NCI-H2081 (cell line): Measurements from ENCODE around the gene PLP2.
"Not testable (repeated sequence)": the region's sequence is repeated elsewhere in the genome, so short reads cannot be mapped to it uniquely, and the experiment has no call there.

Experiments used
- DNase-seq, 2 experiments: peaks; one replicate each; lab custom pipeline; 2025; lab: John Stamatoyannopoulos, UW

The PLP2 gene

GRCh38 chrX:49171752-49172279 is at the start of gene PLP2:
Gene PLP2, plus strand, starts transcription at chrX:49171898. Its CDS starts 103 bp downstream, at chrX:49172001.
- peak; percentile 40 to 60 for DNase-seq

DNA sequence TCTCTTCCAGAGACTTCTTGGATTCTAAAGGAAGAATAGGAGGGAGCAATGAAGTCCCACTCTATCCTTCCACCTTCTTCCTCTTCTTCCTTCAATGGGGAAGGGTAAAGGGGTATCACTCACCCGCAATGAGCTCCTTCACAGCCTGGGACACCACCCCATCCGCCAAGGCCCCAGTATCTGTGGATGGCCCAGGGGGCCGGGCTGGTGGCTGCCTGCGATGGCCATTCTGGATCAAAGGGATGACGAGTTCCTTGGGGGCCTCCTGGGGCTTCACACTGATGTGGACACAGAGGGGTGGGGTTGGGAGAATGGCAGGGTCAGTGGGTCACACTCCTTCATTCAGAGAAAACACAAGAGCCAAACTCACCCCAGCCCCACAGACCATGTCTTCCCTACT is 49.2 kb upstream of the PLP2 start:
- DNase-seq, result no peak

DNA sequence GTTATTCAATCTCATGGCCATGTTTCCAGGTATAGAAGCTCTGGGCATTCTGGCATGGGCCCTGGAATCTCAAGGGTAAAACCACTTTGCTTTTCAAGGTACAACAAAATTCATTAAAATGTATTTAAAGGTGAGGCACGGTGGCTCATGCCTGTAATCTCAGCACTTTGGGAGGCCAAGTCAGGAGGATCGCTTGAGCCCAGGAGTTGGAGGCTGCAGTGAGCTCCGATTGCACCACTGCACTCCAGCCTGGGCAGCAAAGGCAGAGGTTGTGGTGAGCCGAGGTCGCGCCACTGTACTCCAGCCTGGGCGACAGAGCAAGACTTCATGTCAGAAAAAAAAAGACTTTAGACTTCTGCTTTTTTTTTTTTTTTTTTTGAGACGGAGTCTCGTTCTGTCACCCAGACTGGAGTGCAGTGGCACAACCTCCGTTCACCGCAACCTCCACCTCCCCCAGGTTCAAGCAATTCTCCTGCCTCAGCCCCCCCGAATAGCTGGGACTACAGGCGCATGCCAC is 43.9 kb upstream of the PLP2 start:
- not testable (repeated sequence) for DNase-seq

- no peak for DNase-seq
Measured at GRCh38 chrX:49129427-49129826, 42.3 kb upstream of the PLP2 start.

- not testable (repeated sequence) for DNase-seq
Measured at GRCh38 chrX:49132275-49132674, 39.4 kb upstream of the PLP2 start.

- DNase-seq, result no peak
Measured at GRCh38 chrX:49133759-49134158, 37.9 kb upstream of the PLP2 start.

DNA sequence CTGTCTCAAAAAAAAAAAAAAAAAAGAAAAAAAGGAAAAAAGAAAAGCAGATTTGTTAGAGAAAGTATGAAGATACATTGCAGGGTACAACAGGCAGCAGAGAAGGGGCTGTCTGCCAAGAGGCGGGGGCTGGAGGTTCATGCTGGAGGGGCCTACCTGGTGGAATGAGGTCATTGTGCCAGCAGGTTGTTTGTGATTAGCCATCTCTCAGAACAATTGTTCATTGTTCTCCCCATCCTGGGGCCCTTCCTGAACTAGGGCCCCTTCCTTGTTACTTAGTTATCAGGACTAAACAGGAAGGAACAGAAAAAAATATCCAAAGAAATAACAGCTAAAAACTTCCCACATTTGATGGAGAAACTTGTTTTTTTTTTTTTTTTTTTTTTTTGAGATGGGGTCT is 34.2 kb upstream of the PLP2 start:
- no peak for DNase-seq

GRCh38 chrX:49139713-49140112 is 32.0 kb upstream of the PLP2 start:
- DNase-seq, result no peak

DNA sequence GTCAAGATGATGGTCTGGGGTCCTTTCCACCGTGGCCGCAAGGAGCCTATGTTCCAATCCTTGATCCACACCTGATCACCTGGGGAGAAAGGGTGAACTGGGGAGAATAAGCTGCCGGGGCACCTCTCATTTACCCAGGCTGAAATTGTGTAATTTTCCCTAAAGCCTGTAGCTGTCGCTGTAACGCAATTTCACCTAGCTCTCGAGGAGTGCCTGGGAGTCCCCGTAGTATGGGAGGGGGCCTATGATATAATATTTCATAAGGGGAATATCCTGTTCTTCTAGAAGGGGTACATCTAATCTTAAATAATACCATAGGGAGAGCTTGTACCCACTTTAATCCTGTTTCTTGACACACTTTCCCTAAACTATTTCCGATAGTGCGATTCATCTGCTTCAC is 29.4 kb upstream of the PLP2 start:
- DNase-seq, result not testable (repeated sequence)

- DNase-seq, result not testable (repeated sequence)
Measured at GRCh38 chrX:49143154-49143553, 28.5 kb upstream of the PLP2 start.

DNA sequence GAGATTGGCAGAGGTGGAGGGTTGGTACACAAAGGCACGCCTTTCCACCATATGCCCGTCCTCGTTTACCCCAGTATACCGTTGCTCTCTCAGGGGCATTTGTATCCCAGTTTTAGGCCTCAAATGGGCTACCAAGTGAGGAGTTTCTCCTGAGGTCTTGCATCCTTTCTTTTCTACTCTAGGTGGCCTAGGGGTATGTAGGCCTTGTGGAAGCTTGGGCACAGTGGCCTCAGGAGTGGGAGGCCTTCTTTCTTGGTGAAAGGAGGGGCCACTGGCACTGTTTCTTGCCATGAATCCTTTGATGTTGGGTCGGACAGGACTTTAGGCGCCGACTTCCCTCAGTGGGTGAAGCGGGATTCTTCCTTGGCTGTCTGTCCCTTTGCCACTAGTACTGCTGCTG is 24.4 kb upstream of the PLP2 start:
- no peak for DNase-seq

- DNase-seq, result no peak
Measured at GRCh38 chrX:49147936-49148335, 23.8 kb upstream of the PLP2 start.

GRCh38 chrX:49148390-49149100 is 23.2 kb upstream of the PLP2 start:
- DNase-seq, result not testable (repeated sequence)

DNA sequence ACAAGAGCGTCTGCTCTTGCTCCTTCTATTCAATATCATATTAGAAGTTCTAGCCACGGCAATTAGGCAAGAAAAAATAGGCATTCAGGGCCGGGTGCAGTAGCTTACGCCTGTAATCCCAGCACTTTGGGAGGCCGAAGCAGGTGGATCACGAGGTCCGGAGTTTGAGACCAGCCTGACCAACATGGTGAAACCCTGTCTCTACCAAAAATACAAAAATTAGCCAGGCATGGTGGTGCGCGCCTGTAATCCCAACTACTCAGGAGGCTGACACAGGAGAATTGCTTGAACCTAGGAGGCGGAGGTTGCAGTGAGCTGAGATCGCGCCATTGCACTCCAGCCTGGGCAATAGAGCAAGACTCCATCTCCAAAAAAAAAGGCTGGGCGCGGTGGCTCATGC is 22.4 kb upstream of the PLP2 start:
- not testable (repeated sequence) for DNase-seq

GRCh38 chrX:49153467-49153866 is 18.2 kb upstream of the PLP2 start:
- no peak for DNase-seq

- no peak for DNase-seq
Measured at GRCh38 chrX:49155243-49155899, 16.3 kb upstream of the PLP2 start.

DNA sequence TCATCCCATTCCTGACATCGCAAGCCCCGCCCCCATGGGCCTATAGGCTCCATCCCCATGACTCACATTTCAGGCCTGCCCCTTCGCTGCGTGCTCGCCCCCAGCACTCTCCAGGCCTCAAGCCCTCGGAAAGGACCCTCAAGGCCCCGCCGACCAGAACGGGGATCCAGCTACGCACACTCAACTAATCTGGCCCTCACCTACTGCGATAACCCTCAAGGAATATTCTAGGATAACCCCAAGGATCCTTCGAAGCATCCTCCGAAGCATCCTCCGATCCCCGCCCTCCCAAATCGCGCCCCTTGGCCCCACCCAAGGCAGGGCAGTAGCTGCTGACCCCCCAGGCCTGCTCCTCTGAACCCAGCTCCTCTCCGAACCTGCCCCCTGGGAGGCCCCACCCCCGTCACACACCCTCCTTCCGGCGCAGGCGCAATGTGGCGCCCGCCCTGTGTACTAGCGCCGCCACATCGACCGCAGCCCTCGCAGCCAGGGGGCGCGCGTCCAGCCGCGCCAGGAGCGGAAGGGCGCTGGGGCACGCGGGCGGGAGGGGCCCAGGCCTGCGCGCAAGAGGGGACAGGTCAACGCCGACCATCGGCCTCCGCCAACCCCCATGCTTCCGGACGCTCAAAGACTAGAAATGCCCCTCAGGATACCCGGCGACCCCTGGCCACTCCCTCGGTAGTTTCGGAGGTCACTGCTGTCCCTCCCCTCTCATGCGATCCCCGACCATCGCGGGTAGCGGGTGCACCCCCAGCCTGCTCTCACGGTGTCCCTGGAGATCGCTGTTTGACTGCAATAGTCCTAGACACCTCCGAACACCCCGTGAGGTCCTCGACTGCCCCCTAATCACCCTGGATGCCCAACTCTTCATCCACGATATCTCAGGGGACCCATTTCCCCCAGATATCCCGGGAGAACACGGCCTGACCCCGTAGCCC is 15.5 kb upstream of the PLP2 start:
- peak; percentile 79 to 81 for DNase-seq

- DNase-seq, result no peak
Measured at GRCh38 chrX:49157194-49157593, 14.5 kb upstream of the PLP2 start.

DNA sequence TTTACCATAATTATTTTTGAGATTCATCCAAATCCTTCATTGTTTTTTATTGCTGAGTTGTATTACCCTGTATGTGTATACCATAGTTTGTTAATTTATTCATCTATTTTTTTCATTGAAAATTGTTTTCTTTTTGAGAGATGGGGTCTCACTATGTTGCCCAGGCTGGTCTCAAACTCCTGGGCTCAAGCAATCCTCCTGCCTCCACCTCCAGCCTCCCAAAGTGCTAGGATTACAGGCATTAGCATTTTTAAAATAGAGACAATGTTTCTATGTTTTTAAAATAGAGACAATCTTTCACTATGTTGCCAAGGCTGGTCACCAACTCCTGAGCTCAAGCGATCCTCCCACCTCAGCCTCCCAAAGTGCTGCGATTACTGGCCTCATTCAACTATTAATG is 10.8 kb upstream of the PLP2 start:
- no peak for DNase-seq

GRCh38 chrX:49161632-49162031 is 10.1 kb upstream of the PLP2 start:
- no peak for DNase-seq

GRCh38 chrX:49162620-49163019 is 9.1 kb upstream of the PLP2 start, which contains the start of gene MAGIX:
Gene MAGIX, plus strand, starts transcription at chrX:49162758. Its CDS starts 132 bp downstream, at chrX:49162890.
- no peak for DNase-seq
